HG03196 (cell line): ENCODE data around the gene PPP6R3.
"Not testable (repeated sequence)": the region's sequence is repeated elsewhere in the genome, so short reads cannot be mapped to it uniquely, and the experiment has no call there.

Experiments
- ATAC-seq: cut with Tn5 transposase; IDR thresholded peaks from one replicate; pipeline ENCODE4 v1.9.1; 2021; ENCODE audit not compliant: unreplicated experiment

Gene PPP6R3

DNA sequence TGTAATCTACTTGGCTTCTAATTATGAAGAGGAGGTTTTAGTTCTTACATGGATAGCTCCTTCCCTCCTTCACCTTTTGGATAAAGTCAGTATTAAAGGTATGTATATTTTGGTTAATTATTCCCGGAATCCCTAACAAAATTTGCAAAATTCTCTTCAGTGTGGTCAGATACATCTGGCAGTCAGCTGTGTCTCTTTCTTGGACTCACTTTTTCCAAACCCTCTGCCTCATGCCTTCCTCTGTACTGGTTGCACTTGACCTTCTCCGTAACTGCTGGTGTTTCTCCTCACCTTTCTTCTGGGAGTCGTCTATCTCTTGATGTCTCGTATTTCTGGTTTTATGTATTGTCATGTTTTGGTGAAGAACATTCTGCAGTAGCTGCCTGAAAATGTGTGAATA, 62.5 kb downstream of the PPP6R3 start:
- no peak for ATAC-seq

DNA sequence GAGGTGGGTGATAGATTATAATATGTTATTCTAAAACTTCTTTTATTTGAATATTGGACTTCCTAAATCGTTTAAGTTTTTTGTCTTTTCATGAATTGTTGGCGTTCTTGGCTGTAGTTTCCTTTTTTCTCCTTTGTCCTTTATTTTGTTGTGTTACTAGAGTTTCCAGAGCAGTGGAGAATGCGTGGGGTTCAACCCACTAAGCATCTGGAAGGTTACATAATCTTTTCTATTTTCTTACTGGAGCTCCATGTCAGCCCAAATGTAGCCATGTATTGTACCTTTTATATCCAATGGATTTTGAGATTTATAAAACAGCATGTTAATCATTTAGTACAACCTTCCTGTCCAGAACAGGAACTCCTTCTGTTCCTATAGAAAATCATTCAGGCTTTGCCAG, 63.2 kb downstream of the PPP6R3 start:
- ATAC-seq: no peak

DNA sequence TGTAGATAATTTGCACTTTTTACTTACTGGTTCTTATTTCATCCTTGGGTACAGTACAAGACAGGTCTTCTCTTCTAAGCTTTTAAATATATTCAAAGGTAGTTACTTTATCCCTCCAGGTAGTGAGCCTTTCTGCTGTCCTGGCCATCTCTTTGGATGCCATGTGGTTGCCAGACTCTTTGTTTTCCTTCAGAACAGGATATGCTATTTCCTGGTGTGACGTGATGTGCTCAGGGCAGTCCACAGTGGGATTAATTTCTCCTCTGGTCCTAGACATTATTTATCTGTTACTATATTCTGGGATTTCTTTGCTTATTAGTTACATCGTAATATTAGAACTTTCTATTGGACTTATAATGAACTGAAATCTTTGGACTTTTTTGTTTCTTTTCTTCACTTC, 63.7 kb downstream of the PPP6R3 start:
- ATAC-seq: no peak

DNA sequence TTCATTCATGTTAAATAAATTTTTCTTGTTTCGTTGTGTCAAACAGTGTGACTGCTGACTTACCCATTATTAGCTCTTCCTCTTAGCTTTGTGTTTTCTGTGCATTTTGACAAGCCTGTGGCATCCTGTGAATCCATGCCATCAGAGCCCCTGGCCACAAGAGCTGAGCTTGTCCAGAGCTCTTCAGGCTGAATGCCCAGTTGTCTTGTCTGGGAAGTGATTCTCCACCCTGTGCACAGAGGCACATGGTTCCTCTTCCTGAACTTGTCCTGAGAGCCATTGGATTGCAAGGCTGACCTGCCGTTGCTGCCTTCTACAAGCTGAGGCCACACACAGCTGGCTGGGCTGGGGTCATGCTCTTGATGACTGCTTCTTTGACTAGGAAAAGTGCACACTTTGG, 64.1 kb downstream of the PPP6R3 start:
- ATAC-seq: no peak

DNA sequence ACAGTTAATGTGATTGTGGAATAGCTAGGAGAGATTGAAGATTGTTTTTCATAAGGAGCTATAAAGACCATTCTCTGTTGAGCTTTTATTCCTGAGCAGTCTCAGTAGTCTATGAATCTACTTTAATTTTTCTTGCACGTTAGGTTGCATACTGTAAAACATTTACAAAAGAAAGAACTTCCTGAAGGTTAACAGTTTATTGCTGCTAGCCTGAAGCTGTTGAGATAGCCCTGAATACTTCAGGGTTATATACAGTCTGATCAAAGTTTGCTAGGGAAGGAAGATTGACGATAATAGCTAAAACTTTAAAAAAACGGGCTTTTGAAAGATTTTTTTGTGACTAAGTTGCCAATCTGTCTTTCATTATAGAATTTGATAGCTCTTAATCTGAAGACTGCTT, 64.8 kb downstream of the PPP6R3 start:
- no peak for ATAC-seq

DNA sequence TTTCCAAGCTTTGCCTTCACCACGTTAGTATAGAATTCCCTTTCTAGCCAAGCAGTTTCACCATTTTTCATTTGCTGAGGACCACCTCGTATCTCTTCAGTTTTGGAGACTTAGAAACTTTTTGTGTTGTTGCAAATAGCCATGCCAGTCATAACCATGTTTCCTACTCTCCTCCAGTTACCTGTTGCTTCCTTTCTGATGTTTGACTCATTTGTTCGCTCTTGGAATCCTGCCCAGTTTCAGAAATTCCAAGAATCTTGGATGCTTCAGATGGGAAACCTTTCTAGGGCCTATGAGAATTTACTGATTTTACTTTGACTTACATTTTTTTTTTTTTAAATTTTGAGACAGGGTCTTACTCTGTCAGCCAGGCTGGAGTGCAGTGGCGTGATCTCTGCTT, 65.4 kb downstream of the PPP6R3 start:
- no peak for ATAC-seq

DNA sequence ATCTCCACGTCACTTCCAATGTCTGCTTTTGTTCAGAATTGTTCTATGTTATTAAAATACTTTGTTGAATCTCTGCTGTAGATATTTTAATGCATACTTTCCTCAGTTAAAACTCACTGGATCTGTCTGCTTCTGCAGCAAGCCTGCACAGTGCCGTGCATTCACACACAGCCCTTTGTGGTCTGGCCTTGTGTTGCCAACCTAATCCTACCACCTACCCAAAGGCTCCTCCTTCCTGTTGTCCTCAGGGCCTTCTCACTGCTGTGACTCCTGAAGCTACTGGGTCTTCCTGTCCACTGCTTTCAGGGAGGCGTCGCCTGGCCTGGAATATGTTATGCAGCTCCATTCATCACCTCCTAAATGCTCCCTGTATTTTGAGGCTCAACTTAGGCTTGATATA, 67.0 kb downstream of the PPP6R3 start:
- no peak for ATAC-seq

DNA sequence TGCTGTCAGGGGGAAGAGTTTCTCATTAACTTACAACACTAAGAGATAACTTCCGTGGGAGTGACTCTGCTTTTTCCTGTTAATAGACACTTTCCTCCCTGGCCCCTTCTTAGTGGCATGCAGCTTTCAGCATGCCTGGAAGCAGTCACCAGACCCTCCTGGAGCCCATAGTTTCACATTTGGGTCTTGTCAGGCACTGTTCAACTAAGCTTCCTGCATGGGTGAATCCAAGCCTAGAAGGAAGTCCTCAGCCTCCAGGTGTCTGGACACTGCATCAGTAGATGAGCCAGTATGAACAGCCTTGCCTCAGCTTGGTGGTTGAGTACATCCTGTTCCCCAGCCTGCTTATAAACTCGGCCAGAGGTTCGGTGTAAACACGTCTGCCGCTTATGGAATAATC, 68.1 kb downstream of the PPP6R3 start:
- no peak for ATAC-seq

DNA sequence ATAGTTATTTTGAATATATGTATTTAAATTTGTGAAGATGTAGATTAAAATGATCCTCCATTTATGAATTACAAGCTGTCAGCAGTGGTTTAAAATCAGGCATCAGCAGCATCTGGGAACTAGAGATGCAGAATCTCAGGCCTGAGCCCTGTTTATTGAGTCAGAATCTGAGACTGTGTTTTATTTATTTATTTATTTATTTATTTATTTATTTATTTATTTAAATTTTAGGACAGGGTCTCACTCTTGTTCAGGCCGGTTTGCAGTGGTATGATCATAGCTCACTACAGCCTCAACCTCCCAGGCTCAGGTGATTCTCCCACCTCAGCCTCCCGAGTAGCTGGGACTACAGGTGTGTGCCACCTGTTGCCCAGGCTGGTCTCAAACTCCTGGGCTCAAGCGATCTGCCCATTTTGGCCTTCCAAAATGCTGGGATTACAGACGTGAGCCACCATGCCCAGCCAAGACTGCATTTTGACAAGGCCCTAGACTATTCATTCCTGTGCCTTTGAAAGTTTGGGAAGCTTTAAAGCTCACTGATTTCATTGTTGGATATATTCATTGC, 70.7 kb downstream of the PPP6R3 start:
- ATAC-seq: no peak

DNA sequence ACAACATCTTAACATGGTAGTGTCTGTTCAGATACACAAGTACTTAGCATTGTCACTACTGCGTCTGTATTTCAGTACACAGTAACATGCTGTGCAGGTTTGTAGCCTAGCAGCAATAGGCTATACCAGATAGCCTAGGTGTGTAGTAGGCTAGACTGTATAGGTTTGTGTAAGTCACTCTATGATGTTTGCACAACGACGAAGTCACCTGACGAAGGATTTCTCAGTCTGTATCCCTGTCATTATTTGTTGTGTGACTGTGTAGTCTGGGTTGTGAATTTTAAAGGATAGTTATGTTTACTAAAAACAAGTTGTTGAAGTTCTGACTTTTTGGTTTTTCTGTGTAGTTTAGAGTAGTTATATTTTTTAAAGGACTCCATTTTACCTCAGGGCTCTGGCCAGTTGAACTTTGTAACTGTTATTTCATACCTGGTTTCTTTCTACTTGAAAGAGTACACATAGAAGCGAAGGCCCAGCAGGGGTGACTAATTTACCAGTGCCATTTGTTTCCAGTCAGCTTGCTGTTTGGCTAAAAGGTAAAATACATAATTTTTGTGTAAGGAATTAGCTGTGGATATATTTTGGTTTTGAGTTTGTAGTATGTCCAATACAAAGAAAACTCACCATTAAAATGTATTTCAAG, 72.3 kb downstream of the PPP6R3 start:
- no peak for ATAC-seq

DNA sequence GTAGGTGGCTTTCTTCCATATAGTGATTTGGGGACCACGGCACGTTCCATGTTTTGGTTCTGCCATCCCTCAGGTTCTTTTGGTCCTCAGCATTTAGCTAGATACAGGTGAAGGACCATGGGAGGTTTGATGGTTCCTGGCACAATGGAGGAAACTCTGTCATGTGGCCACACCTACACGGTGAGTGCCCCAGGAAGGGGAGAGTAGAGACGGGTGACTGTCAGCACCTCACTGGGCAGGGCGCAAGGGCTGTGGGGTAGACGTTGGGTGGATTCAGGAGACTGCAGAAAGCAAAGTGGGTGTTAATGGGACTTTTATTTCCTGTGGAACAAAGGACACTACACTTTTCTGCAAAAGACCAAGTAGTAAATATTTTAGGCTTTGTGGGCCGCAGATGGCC, 73.4 kb downstream of the PPP6R3 start:
- no peak for ATAC-seq

DNA sequence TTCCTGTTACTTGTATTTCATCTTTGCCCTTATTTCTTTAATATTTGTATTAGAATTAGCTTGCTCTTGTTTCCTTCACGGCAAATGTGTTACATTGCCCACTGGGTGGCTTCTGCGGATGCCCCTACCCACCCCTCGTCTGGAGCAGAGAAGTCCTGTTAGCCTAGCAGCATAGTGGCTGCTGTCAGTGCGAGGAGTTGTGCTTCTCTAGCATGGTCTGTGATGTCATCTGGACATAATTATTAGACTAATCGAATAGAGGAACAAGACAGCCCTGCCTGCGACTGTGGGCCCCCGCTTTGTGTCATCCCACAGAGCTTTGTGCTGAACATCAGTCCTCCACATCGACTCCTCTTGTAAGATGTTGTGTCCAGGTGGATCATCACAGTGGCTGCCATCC, 74.5 kb downstream of the PPP6R3 start:
- no peak for ATAC-seq

DNA sequence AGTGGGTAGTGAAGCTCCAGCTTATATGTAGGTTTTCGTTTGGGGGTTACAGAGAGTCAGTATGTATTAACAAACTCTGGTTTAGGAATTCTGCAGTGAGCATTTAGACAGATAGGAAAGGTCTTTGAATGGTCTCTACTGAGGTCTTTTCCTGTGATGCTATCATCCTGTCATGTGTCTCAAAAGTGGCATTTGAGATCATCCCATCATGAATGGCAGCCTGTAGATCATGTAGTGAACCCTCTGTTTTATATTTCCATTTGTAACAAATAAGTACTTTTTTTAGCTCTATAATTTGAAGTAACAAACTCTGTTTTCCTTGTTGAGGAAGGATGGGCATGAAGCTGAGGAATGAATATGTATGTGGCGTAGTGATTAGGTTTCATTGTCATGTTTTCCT, 76.2 kb downstream of the PPP6R3 start:
- ATAC-seq: no peak

DNA sequence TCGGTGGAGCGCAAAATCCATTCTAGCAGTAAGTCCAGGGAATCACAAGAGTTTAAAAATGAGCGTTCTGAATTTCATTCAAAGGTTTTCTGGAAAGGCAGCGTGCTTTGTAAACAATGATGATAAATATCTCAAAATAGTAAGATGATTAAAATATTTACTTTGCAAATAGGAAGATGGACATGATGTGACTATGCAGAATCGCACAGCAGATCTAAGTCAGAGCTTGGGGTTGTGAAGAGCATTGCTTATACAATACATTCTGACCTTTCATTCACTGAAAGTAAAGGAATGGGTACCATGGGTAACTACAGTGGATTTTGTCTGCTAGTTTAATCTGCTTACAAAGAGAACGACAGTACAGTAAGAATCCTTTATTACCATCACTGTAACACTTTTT, 77.5 kb downstream of the PPP6R3 start:
- no peak for ATAC-seq

DNA sequence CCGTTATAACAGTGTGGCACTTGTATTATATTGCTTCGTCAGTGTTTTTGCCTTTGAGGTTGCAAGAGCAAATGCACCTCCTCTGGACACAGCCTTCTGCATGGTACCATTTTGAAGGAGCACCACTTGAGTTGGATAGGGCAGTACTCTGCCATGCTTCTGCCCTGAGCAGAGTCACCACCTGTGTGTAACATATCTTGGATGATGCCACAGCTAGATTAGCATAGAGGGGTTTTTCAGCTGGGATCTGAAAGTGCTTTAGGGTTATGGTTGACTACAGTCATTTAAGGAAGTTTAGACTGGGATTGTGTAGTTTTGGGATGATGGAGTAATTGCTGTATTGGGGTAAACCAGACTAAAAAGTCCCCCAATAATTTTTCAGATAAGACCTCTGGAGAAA, 78.8 kb downstream of the PPP6R3 start:
- no peak for ATAC-seq

DNA sequence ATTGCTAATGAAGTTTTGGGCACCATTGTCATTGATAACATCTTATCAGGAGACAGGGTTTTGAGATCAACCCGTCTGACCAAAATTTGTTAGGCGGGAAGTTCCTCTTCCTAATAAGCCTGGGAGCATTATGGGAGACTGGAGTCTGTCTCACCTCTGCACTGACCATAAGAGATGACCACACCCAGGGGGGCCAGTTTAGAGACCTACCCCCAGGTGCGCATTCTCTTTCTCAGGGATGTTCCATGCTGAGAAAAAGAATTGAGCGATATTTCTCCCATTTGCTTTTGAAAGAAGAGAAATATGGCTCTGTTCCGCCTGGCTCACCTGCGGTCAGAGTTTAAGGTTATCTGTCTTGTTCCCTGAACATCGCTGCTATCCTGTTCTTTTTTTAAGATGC, 80.0 kb downstream of the PPP6R3 start:
- not testable (repeated sequence) for ATAC-seq

DNA sequence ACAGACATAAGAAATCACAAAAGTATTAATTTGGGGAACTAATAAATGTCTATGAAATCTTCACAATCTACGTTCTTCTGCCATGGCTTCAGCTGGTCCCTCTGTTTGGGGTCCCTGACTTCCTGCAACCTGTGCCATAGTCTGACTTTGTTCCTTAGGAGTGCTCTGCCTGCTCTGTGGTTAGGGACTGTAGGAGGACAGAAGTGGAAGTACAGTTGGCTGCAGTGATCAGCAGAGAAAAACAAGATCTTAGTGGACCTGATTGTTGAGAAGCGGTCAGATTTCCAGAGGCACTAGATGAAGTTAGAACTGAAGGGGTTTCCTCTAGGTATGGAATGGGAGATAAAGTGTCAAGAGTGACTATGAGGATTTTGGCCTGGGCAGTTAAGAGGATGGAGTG, 80.6 kb downstream of the PPP6R3 start:
- ATAC-seq: no peak

DNA sequence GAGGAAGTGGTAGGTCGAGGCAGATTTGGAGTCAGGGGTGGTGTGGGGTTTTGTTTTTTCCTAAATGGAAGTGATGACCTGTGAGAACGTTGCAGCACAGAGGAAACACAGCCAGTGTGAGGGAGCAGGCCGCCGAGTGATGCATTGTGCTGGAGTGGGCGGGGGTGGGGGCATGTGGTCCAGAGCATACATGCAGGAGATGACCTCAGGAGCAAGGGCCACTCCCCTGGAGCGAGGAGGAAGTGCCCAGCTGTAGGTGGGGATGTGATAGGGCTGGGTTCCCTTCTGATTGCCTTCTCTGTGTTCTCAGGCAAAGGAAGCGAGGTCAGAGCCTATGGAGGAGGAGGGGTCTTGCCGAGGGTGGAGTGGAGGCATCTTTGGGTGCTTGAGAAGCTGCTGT, 81.4 kb downstream of the PPP6R3 start:
- no peak for ATAC-seq

DNA sequence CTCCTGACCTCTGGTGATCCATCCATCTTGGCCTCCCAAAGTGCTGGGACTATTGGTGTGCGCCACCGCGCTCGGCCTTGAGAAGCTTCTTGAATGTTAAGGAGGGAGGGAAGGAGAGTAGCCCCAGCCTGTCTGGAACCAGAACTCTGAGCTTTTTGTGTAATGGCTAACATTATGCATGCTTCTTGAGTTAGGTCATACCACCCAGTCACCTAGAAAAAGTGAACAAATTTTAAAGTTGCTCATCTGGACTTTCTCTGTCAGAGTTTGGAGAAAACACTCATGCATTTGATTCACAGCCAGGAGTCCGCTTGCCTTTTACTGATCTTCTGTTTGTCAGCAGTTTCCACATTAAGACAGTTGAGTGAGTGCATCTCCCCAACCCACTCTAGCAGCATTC, 82.1 kb downstream of the PPP6R3 start:
- no peak for ATAC-seq

DNA sequence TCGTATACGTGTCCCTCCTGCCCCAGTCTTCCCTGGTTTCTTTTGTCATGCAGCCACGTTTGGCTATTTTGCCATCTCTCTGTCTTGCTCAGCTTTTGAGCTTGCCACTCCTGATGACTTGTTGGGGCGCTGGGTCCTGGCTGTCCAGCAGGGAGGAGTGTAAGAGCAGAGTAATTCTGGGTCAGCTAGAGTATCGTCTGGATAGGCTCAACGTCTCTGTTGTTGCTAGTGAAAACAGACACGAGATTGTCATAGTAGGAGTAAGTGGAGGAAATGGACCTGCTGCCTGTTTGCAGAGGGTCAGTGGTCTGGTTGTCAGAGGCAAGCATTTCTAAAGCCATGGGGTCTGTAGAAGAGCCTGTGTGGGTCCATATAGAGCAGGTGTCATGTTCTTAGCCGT, 83.0 kb downstream of the PPP6R3 start:
- ATAC-seq: no peak

DNA sequence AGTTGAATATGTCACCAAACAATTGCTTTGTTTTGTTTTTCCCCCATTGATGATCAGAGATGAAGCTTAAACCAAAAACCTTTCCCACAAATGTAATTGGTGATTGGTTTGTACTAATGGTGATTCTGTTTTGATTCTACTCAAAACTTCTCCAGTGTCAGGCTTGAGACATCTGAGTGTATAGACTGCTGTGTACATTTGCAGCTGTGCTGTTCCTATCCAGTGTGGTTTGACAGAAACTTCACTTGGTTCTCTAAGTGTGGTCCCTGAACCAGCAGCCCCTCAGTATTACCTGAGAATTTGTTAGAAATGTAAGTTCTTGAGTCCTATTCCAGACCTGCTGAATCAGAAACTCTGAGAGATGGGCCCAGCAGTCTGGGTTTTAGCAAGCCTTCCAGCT, 84.8 kb downstream of the PPP6R3 start:
- no peak for ATAC-seq

DNA sequence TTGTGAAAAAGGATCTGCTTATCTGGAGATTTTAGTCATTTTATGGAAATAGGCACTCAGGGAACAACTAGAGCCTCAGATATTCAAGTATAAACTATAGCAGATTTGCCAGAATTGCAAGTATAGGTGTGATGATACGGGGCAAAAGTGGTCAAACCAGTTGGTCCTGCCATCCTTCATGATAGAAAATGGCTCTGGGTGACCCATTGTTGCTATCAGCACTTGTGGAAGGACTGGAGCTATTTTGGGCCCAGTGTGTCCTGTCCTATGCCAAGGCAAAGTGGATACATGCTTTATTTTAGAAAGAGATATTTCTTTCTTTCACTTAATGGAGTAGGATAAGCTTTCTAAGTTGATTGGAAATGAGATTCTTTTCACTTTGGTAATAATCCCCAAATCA, 85.2 kb downstream of the PPP6R3 start:
- no peak for ATAC-seq

DNA sequence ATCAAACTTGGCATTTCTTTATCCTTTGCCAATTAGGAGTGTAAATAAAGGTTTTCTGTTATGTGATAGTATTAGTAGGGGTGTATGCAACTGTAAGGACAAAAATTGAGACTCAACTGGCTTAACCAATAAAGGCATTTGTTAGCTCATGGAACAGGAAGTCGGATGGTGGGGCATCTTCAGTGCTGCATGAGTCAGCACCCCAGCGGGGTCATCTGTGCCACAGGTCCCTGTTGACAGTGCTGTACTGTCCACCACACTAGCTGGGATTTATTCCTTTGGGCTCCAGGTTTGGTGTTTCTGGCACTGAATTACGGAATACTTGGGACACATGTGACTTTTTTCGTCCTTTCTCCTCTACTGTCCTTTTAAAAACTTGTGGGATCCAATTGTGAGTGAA, 86.0 kb downstream of the PPP6R3 start:
- ATAC-seq: no peak
